ENCODE measurements around the gene PTPRN2. TPM values are rescaled to one million over a fixed set of nuclear protein-coding genes. Genes with fewer than 3 reads are reported as not detected.

Gene PTPRN2
- total RNA-seq, 1 experiment from 2014 or later: not detected

GRCh38 chr7:157560258-157560654, 1027.4 kb downstream of the PTPRN2 start:
- H3K9me3 ChIP-seq (ENCODE audit: insufficient read depth, low read depth): peaks cover 11% of the 10 kb centered on the region
- DNase-seq: no peak
- peaks cover 11% of the 10 kb centered on the region; the same call in 1 of the 2 replicates for H4K20me1 ChIP-seq (ENCODE audit: insufficient read depth)
- no peak overlapping the region for H3K27ac ChIP-seq
- no TSS peak for BruUV-seq (replicated peaks)
- H3K27me3 ChIP-seq (ENCODE audit: insufficient read depth, low read depth): peaks cover 85% of the 10 kb centered on the region
- no peak overlapping the region for H2AFZ ChIP-seq
- no peak overlapping the region for H3K4me3 ChIP-seq
- no peaks in the 10 kb centered on the region for H3K36me3 ChIP-seq (ENCODE audit: low read depth)
- H3K4me1 ChIP-seq (replicated peaks; ENCODE audit: insufficient read depth): no peaks in the 10 kb centered on the region
- POLR2A ChIA-PET (ENCODE audit: unreplicated experiment): no interaction called here
- TF ChIP-seq EZH2 (IDR thresholded peaks at IDR 0.05; ENCODE audit: low read depth) (no peak), CTCF (conservative IDR thresholded peaks at IDR 0.05) (no peak)
- H3K9me2 ChIP-seq (ENCODE audit: insufficient read depth): no peaks in the 10 kb centered on the region
- H3K4me2 ChIP-seq: no peak overlapping the region
- peaks cover 14% of the 10 kb centered on the region for H3F3A ChIP-seq (ENCODE audit: insufficient read depth, low read depth)
- CTCF ChIA-PET: no interaction called here
- intact Hi-C loops (cut with micrococcal nuclease; ENCODE audit: unreplicated experiment): no loop called here
- H3K79me2 ChIP-seq (ENCODE audit: low read depth): no peaks in the 10 kb centered on the region

- no peaks in the 10 kb centered on the region for H3K79me2 ChIP-seq (ENCODE audit: low read depth)
- no peak for DNase-seq
- BruUV-seq (replicated peaks): no TSS peak
- peaks cover 83% of the 10 kb centered on the region for H3K27me3 ChIP-seq (ENCODE audit: insufficient read depth, low read depth)
- peaks cover 11% of the 10 kb centered on the region for H3K9me3 ChIP-seq (ENCODE audit: insufficient read depth, low read depth)
- POLR2A ChIA-PET (ENCODE audit: unreplicated experiment): no interaction called here
- H3K4me2 ChIP-seq: no peak overlapping the region
- no peak overlapping the region for H3K4me3 ChIP-seq
- H3K36me3 ChIP-seq (ENCODE audit: low read depth): no peaks in the 10 kb centered on the region
- H2AFZ ChIP-seq: no peak overlapping the region
- H3K27ac ChIP-seq: no peak overlapping the region
- TF ChIP-seq EZH2 (IDR thresholded peaks at IDR 0.05; ENCODE audit: low read depth): 0 out of 2 replicates have a peak, but pooled peaks have one; percentile 28
- no peak for TF ChIP-seq CTCF (conservative IDR thresholded peaks at IDR 0.05)
- intact Hi-C loops (cut with micrococcal nuclease; ENCODE audit: unreplicated experiment): no loop called here
- H4K20me1 ChIP-seq (ENCODE audit: insufficient read depth): peaks cover 11% of the 10 kb centered on the region; the same call in 1 of the 2 replicates
- H3F3A ChIP-seq (ENCODE audit: insufficient read depth, low read depth): peaks cover 14% of the 10 kb centered on the region
- CTCF ChIA-PET: no interaction called here
- no peaks in the 10 kb centered on the region for H3K9me2 ChIP-seq (ENCODE audit: insufficient read depth)
- no peaks in the 10 kb centered on the region for H3K4me1 ChIP-seq (replicated peaks; ENCODE audit: insufficient read depth)
Measured at GRCh38 chr7:157559596-157560257, 1027.9 kb downstream of the PTPRN2 start.

- DNase-seq: no peak
- H4K20me1 ChIP-seq (ENCODE audit: insufficient read depth): peaks cover 11% of the 10 kb centered on the region; the same call in 1 of the 2 replicates
- peaks cover 11% of the 10 kb centered on the region for H3K9me3 ChIP-seq (ENCODE audit: insufficient read depth, low read depth)
- ChIA-PET POLR2A (ENCODE audit: unreplicated experiment) (no interaction called here), CTCF (no interaction called here)
- peaks cover 80% of the 10 kb centered on the region for H3K27me3 ChIP-seq (ENCODE audit: insufficient read depth, low read depth)
- peaks cover 14% of the 10 kb centered on the region for H3F3A ChIP-seq (ENCODE audit: insufficient read depth, low read depth)
- intact Hi-C loops (cut with micrococcal nuclease; ENCODE audit: unreplicated experiment): no loop called here
- H3K36me3 ChIP-seq (ENCODE audit: low read depth): no peaks in the 10 kb centered on the region
- TF ChIP-seq EZH2 (IDR thresholded peaks at IDR 0.05; ENCODE audit: low read depth) (no peak), CTCF (conservative IDR thresholded peaks at IDR 0.05) (no peak)
- H3K79me2 ChIP-seq (ENCODE audit: low read depth): no peaks in the 10 kb centered on the region
- no peak overlapping the region for H3K4me3 ChIP-seq
- BruUV-seq (replicated peaks): no TSS peak
- no peaks in the 10 kb centered on the region for H3K9me2 ChIP-seq (ENCODE audit: insufficient read depth)
- no peaks in the 10 kb centered on the region for H3K4me1 ChIP-seq (replicated peaks; ENCODE audit: insufficient read depth)
- no peak overlapping the region for H2AFZ ChIP-seq
- H3K27ac ChIP-seq: no peak overlapping the region
- no peak overlapping the region for H3K4me2 ChIP-seq
Measured at GRCh38 chr7:157558875-157559595, 1028.6 kb downstream of the PTPRN2 start.

All from PC-9 (cell line).